GM21381 (cell line): ENCODE data around the gene TMEM269.

Experiments
- ATAC-seq: cut with Tn5 transposase; IDR thresholded peaks from one replicate; pipeline ENCODE4 v1.9.1; 2021; ENCODE audit warnings: mild to moderate bottlenecking, moderate library complexity; ENCODE audit not compliant: unreplicated experiment

Gene TMEM269

DNA sequence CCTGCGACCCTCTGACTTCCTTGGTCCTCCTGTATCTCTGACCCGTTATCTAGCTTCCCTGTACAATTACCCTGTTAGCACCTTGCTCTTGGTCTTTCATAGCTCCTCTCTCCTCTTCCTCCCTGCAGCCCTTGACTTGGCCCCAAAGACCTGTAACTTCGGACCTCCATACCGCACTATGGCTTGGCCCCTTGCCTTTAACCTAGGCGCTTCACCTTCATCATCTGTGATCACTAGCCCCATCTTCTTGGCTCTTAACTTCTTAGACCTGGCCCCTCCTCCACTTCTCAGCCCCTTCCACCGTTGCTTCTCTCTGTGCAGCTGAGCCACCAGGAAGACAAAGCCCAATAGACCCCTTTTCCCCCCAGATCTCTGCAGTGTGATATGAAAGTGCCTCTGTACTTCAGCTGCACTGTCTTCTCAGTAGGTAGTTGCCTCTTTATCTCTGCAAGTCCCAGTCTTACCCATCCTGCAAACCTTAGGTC, 62.4 kb downstream of the TMEM269 start:
- no peak for ATAC-seq

DNA sequence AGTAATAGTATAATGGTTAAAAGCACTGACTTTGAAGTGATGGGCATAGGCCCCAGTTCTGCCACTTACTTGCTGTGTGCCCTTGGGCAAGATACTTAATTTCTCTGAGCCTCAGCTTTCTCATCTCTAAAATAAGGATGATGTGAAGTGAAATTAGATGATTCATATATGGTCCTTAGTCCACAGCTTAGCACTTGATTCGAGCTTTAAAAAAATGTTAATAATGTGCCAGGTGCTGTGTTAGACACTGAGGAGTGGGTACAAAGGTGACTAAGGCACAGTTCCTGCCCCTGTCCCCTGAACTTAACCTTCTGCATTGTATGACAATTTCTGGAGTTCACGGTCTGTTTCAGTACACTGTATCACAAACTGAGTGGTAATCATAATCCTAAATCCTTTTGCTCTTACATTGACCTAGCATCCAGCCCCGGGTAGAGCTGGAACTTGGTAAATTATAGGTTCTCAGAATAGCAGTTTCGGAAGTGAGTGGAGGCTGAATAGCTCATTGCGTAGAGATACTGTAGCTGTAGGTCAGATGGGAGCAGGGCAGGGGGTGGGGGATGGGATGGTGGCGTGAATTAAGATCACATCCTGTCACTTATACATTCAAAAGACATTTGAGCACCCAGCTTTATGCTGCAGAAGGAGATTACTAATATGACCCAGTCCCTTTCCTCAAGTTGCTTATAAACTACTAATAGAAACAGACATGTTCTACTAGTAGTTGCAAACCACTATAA, 63.1 kb downstream of the TMEM269 start:
- no peak for ATAC-seq

- ATAC-seq: no peak
These were observed 64.2 kb downstream of the TMEM269 start for GRCh38 chr1:42848823-42849537.

GRCh38 chr1:42849944-42850343, 65.2 kb downstream of the TMEM269 start:
- ATAC-seq: no peak
